ENCODE results near the gene CRHBP. TPM values are rescaled to one million over a fixed set of nuclear protein-coding genes. Genes with fewer than 3 reads are reported as not detected.

The CRHBP gene
- total and polyA plus RNA-seq, 2 donors (not counting 1 experiment from before 2014, with no cell fraction given) = 0.62 to 1.7 TPM

- Histone ChIP-seq H3K79me2 (ENCODE audit: control insufficient read depth, insufficient read depth, low read length) (no peaks in the 10 kb centered on the region), H3K27ac (ENCODE audit: low read length in 2 of 2) (no peak overlapping the region), H3K9ac (ENCODE audit: low read length) (no peak overlapping the region), H3K4me2 (replicated peaks; ENCODE audit: low read depth, low read length, poor library complexity, severe bottlenecking) (no peak overlapping the region), H3K4me3 (ENCODE audit: control extremely low read depth in 1 of 5, extremely low read depth in 1 of 5, insufficient read depth in 1 of 5, low read depth in 2 of 5, low read length in 4 of 5) (no peak overlapping the region), H2AFZ (ENCODE audit: insufficient read depth, low read depth, low read length, poor library complexity, severe bottlenecking) (no peak overlapping the region), H3K4me1 (ENCODE audit: control insufficient read depth in 2 of 2, insufficient read depth in 2 of 2, low read length in 2 of 2) (no peaks in the 10 kb centered on the region), H4K20me1 (ENCODE audit: control insufficient read depth, insufficient read depth, low read length, poor library complexity, severe bottlenecking) (no peaks in the 10 kb centered on the region), H3K36me3 (replicated peaks in 1 of 2; ENCODE audit: control extremely low read depth in 1 of 2, control insufficient read depth in 1 of 2, extremely low read depth in 1 of 2, insufficient read depth in 2 of 2, low read length in 1 of 2) (no peaks in the 10 kb centered on the region), H3K9me3 (ENCODE audit: control extremely low read depth in 1 of 3, control insufficient read depth in 2 of 3, insufficient read depth in 1 of 3, low read length in 2 of 3) (no peaks in the 10 kb centered on the region), H3K27me3 (replicated peaks in 1 of 4; ENCODE audit: control extremely low read depth in 1 of 4, control insufficient read depth in 3 of 4, insufficient read depth in 4 of 4, low read length in 3 of 4) (no peaks in the 10 kb centered on the region)
- H3K27me3 Mint-ChIP-seq = no peaks in the 10 kb centered on the region
- intact Hi-C loops (cut with micrococcal nuclease) = no loop called here
- DNase-seq (no peak), ATAC-seq (ENCODE audit: low read depth) (no peak)
- WGBS (ENCODE audit: insufficient coverage) = 100% methylated on average over 1 of the region's 3 CpGs
- ChIA-PET POLR2A (no interaction called here), CTCF (no interaction called here)
- no peaks in the 10 kb centered on the region for H3K9me3 Mint-ChIP-seq (ENCODE audit: insufficient read depth)
- H3K4me1 Mint-ChIP-seq = no peaks in the 10 kb centered on the region
- no peak overlapping the region for H3K4me3 Mint-ChIP-seq
- no peak overlapping the region for H3K27ac Mint-ChIP-seq
- TF ChIP-seq, protein P1, sequence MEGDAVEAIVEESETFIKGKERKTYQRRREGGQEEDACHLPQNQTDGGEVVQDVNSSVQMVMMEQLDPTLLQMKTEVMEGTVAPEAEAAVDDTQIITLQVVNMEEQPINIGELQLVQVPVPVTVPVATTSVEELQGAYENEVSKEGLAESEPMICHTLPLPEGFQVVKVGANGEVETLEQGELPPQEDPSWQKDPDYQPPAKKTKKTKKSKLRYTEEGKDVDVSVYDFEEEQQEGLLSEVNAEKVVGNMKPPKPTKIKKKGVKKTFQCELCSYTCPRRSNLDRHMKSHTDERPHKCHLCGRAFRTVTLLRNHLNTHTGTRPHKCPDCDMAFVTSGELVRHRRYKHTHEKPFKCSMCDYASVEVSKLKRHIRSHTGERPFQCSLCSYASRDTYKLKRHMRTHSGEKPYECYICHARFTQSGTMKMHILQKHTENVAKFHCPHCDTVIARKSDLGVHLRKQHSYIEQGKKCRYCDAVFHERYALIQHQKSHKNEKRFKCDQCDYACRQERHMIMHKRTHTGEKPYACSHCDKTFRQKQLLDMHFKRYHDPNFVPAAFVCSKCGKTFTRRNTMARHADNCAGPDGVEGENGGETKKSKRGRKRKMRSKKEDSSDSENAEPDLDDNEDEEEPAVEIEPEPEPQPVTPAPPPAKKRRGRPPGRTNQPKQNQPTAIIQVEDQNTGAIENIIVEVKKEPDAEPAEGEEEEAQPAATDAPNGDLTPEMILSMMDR (IDR thresholded peaks at IDR 0.05) = no peak
- no peak for TF ChIP-seq EZH2 (IDR thresholded peaks at IDR 0.05; ENCODE audit: borderline replicate concordance, insufficient read depth, low read depth, low read length, poor library complexity, severe bottlenecking)
These were observed 30.6 kb downstream of the CRHBP start for GRCh38 chr5:76983468-76983867.

- no peak overlapping the region for H3K4me3 Mint-ChIP-seq
- intact Hi-C loops (cut with micrococcal nuclease) = no loop called here
- TF ChIP-seq EZH2 (IDR thresholded peaks at IDR 0.05; ENCODE audit: borderline replicate concordance, insufficient read depth, low read depth, low read length, poor library complexity, severe bottlenecking) = no peak
- TF ChIP-seq, protein P1 (IDR thresholded peaks at IDR 0.05) = no peak
- Histone ChIP-seq H3K27ac (ENCODE audit: low read length in 2 of 2) (no peak overlapping the region), H4K20me1 (ENCODE audit: control insufficient read depth, insufficient read depth, low read length, poor library complexity, severe bottlenecking) (no peaks in the 10 kb centered on the region), H3K9ac (ENCODE audit: low read length) (no peak overlapping the region), H3K27me3 (replicated peaks in 1 of 4; ENCODE audit: control extremely low read depth in 1 of 4, control insufficient read depth in 3 of 4, insufficient read depth in 4 of 4, low read length in 3 of 4) (no peaks in the 10 kb centered on the region), H3K79me2 (ENCODE audit: control insufficient read depth, insufficient read depth, low read length) (no peaks in the 10 kb centered on the region), H3K9me3 (ENCODE audit: control extremely low read depth in 1 of 3, control insufficient read depth in 2 of 3, insufficient read depth in 1 of 3, low read length in 2 of 3) (no peaks in the 10 kb centered on the region), H3K36me3 (replicated peaks in 1 of 2; ENCODE audit: control extremely low read depth in 1 of 2, control insufficient read depth in 1 of 2, extremely low read depth in 1 of 2, insufficient read depth in 2 of 2, low read length in 1 of 2) (no peaks in the 10 kb centered on the region), H2AFZ (ENCODE audit: insufficient read depth, low read depth, low read length, poor library complexity, severe bottlenecking) (no peak overlapping the region), H3K4me3 (ENCODE audit: control extremely low read depth in 1 of 5, extremely low read depth in 1 of 5, insufficient read depth in 1 of 5, low read depth in 2 of 5, low read length in 4 of 5) (no peak overlapping the region), H3K4me2 (replicated peaks; ENCODE audit: low read depth, low read length, poor library complexity, severe bottlenecking) (no peak overlapping the region), H3K4me1 (ENCODE audit: control insufficient read depth in 2 of 2, insufficient read depth in 2 of 2, low read length in 2 of 2) (no peaks in the 10 kb centered on the region)
- no peaks in the 10 kb centered on the region for H3K27me3 Mint-ChIP-seq
- DNase-seq = no peak
- POLR2A ChIA-PET = no interaction called here
- H3K27ac Mint-ChIP-seq = no peak overlapping the region
- CTCF ChIA-PET = no interaction called here
- 80% methylated on average over 4 of the region's 6 CpGs for WGBS (ENCODE audit: insufficient coverage)
- no peaks in the 10 kb centered on the region for H3K4me1 Mint-ChIP-seq
- no peaks in the 10 kb centered on the region for H3K9me3 Mint-ChIP-seq (ENCODE audit: insufficient read depth)
- no peak for ATAC-seq (ENCODE audit: low read depth)
These were observed 34.1 kb downstream of the CRHBP start for GRCh38 chr5:76986825-76987526.
